Activated CD8-positive, alpha-beta memory T cell treated with anti-CD3 and anti-CD28 coated beads, Interleukin-2, amount 50 U/mL, for 4 hours (primary cell): ENCODE measurements around the gene ATP6V0D1.
"Not testable (repeated sequence)": the region's sequence is repeated elsewhere in the genome, so short reads cannot be mapped to it uniquely, and the experiment has no call there.

Experiments used
- DNase-seq: peaks from one replicate; pipeline ENCODE4 v3.0.0-alpha.2; 2020

Gene ATP6V0D1

DNA sequence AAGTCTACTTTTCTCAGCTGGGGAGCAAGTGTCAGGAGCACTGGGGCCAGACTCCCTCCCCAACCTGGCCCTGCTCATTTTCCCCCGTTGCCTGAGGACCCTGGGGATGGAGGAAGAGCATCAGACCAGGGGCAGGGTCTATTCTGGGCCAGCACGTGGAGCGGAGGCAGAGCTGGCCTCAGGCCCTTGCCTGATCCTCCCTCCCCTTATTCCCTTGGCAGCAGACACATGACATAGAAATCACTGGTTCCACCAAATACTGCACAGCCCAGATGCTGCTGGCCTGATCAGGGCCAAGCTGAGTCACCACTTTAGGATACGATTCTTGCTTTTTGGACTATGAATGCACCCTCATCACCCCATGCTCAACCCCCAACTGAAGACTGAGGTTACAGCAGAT, 18.1 kb upstream of the ATP6V0D1 start:
- no peak for DNase-seq

GRCh38 chr16:67490335-67491096, 9.6 kb upstream of the ATP6V0D1 start:
- DNase-seq, result no peak

- DNase-seq, result no peak
These were observed 8.6 kb upstream of the ATP6V0D1 start for GRCh38 chr16:67489401-67490083.

DNA sequence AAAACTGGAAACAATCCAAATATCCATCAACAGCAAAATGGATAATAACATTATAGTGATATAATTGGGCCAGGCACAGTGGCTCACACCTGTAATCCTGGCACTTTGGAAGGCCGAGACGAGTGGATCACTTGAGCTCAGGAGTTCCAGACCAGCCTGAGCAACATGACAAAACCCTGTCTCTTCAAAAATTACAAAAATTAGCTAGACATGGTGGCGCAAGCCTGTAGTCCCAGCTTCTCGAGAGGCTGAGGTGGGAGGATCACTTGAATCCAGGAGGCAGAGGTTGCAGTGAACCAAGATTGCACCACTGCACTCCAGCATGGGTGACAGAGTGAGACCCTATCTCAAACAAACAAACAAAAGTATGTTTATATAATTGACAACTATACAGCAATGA, 6.6 kb upstream of the ATP6V0D1 start:
- not testable (repeated sequence) for DNase-seq

GRCh38 chr16:67486805-67487204, 5.8 kb upstream of the ATP6V0D1 start:
- DNase-seq, result no peak

DNA sequence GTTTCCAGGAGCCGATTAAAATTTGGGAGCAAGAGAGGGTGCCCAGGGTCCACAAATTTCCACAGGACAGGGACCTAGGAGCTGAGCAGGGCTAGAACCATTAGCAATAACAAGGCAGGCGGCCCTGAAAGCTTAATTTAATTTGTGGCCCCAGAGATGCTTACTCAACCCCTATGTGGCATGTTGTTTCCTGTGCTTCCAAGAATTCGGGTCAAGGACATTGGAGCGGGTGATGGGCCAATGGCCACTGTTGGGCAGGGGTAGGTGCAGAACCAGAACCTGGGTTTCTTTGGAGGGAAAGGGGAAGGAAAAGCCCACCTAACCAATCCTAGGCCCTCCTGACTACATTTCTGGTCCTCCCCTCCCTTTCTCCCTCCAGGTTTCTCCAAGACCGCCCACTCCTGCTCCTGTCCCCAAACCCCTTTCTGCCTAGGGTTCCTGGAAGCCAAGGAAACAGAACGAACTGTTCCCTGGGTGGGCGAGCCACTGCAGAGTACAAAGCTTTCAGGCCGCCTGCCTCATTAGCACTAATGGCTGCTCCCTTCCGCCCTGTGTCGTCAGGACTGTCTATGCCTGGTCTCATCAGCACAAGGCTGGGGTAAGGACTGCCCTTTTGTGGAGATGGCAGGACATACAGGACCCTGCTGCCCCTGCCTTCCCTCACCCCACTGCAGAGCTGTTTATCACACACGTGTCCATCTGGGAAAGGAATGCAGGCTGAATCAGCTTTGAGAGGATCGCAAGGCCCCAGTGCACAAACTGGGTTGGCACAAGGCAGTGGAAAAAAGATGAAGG, 3.0 kb upstream of the ATP6V0D1 start:
- no peak for DNase-seq

DNA sequence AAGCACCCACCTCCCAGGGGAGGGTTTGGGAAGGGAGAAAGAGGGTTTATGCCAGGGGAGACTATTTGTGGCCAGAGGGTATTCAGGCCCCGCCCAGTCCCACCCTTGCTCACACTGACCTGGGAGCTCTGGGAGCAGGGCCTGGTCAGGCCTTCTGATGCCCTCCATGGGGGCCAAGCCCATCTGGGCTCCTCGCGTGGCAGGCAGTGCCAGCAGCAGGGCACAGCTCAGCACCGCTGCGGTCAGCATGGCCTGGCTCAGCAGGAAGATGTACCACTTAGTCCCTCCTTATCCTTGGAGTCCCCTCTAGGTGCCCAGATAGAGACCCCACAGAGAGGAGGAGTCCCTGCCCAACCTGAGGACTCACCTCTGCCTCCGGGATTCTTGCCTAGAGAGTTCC, 2.2 kb upstream of the ATP6V0D1 start, which contains the start of gene AGRP:
Gene AGRP (minus strand): TSS at position 398 of the 400 bp plus-strand sequence. CDS start 149 bp downstream, at position 249.
- no peak for DNase-seq

DNA sequence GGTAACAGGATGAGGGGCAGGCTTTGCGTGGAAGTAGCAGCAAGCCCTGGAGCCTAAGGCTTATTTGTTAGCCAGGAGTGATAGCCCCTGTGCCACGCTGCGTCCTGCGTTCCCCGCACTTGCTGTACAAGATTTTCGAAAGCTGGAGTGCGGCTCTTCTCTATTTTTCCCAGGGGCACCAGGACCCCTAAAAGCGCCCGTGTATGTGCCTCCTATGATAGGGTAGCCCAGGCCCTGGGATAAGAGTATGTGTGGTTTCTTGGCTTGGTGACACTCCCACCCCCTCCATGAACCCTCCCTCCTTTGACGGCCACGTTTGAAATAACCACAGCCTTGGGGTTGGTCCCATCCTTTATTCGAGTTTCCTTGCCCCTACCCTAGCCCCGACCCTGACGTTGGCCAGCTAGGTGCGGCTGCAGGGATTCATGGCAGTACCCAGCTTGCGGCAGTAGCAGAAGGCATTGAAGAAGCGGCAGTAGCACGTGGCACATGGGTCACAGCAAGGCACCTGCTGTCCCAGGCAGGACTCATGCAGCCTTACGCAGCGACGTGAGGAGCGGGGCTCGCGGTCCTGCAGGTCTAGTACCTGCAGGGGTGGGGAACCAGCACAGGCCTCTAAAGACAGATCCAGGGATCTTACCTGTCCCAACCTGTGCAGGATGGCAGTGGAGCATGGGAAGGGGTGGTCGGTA, 1.4 kb upstream of the ATP6V0D1 start:
- DNase-seq, result no peak

- DNase-seq, result peak; percentile 26
These were observed 740 bp upstream of the ATP6V0D1 start for GRCh38 chr16:67481561-67482232.

DNA sequence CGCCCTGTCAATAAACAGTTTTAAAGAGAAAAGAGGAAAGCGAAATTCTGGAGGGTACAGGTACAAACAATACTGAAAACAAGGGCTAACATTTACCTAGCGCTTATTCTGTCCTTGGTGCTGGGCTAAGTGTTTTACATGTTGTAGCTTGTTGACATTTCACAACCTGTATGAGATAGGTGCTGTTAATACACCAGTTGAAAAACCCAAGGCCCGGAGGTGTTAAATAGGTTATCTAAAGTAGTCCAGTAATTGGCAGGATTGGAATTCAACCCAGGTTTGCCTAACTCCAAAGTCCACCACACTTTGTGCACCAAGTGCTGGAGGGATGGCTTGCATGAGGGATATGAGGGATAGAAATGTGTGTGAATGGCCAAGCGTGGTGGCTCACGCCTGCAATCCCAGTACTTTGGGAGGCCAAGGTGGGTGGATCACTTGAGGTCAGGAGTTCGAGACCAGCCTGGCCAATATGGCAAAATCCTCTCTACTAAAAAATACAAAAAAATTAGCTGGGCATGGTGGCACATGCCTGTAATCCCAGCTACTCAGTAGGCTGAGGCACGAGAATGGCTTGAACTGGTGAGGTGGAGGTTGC, 2.9 kb downstream of the ATP6V0D1 start:
- DNase-seq, result no peak

DNA sequence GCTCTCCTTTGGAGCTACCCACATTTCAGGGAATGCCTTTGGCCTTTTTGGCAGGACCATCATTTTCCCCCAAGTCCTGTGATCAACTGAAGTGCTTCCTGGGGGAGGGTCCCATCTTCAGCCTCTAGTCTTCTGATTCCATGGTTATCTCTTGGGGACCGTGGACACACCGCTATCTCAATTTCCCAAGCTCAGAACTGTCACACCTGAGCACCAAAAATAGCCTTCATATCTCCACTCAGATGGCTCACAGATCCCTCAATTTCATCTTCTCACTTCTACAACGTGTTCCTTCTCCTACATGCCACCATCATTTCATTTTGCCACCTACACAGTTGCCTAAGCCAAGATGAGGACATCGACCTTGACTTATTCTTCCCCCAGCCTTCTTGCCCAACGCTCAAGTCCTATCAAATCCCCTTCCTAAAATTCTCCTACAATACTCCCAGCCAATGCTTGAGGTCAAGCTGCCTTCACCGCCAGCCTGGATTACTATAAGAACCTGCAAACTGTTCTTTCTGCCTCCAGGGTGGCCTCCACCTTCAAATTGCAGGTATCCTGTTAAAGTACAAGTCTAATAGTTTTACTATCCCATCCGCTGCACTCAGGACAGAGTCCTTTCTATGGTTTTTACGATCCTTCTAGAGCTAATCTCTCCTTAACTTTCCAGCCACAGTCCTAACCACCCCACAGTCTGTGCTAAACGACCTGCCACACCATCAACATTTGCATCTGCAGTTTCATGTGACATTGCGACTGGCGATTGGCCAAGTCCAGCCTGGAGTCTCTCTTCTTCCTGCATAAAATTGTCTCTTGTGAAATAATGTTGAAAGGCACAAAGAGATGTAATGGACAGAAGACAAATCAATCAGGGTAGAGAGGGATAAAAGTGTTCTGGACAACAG, 6.2 kb downstream of the ATP6V0D1 start:
- no peak for DNase-seq

DNA sequence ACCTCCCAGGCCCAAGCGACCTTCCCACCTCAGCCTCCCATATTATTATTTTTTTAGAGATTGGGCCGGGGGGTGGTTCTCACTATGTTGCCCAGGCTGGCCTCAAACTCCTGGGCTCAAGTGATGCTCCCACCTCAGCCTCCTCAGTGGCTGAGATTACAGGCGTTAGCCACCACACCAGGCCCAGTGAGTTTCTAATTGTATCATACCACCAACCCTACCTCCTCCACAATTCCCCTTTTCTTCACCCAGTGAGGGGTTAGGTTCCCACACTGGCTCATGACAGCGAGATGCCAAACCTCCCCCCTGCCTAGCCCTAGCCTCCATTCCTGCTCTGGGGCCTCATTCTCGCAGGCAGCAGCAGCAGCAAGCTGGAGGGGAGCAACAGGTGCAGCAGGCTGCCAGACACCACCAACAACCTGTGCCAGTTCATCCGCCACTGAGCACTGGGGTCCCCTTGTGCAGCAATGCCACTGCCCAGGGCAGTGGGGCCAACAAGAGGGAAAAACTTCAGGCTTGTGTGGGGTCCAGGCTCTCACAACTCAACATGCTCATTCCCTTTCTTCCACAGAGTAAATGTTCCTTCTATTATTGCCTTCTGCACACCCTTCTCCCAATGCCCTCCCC, 9.1 kb downstream of the ATP6V0D1 start:
- DNase-seq, result no peak

GRCh38 chr16:67470359-67470758, 10.6 kb downstream of the ATP6V0D1 start:
- no peak for DNase-seq

GRCh38 chr16:67468731-67469130, 12.2 kb downstream of the ATP6V0D1 start:
- no peak for DNase-seq

DNA sequence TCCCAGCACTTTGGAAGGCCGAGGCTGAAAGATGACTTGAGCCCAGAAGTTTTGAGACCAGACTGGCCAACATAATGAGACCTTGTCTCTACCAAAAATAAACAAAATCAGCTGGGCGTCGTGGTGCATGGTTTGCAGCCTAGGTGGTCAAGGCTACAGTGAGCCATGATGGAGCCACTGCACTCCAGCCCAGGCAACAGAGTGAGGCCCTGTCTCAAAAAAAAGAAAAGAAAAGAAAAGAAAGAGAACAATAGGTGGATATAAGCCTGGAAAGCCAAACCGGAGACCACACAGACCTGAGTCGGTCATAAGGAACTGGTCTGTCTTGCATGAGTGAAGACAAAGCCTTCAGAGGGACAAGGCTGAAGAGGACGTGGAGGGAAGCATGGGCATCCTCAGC, 14.4 kb downstream of the ATP6V0D1 start:
- DNase-seq, result no peak

- no peak for DNase-seq
These were observed 16.4 kb downstream of the ATP6V0D1 start for GRCh38 chr16:67464565-67464964.

DNA sequence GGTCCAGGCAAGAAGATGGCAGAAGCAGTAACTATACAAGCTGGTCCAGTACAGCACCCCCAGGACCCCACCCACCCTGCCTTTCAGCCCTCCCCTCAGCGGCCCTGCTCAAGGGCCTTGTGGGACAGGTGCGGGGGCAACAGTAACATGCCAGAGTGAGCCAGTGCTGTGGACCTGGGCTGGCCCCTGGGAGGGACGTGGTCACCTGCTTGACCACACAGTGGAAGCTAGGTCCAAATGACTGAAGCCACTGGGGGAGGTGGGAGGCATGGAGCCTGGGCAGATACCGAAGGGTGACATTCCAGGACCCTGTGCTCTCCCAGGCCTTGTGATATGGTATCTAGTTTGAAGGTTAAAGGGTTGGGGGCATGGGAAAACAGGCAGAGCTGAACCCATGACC, 17.3 kb downstream of the ATP6V0D1 start:
- no peak for DNase-seq

- no peak for DNase-seq
These were observed 17.9 kb downstream of the ATP6V0D1 start for GRCh38 chr16:67463059-67463458.

- no peak for DNase-seq
These were observed 18.7 kb downstream of the ATP6V0D1 start for GRCh38 chr16:67462279-67462655.

GRCh38 chr16:67461600-67462278, 19.2 kb downstream of the ATP6V0D1 start:
- no peak for DNase-seq
